ACHN (cell line): Measurements from ENCODE around the gene ARID1B.

Experiments
- DNase-seq: peaks from one replicate; pipeline ENCODE4 v3.0.0-alpha.2; 2015
- in situ Hi-C: cut with HindIII; loops from 2 replicates; pipeline ENCODE4 v1.10.0; 2017; ENCODE audit warnings: low sequenced_read_pairs, low pct_ligation_motif_present, low pct_unique_long_range_greater_than_20kb

ARID1B gene

DNA sequence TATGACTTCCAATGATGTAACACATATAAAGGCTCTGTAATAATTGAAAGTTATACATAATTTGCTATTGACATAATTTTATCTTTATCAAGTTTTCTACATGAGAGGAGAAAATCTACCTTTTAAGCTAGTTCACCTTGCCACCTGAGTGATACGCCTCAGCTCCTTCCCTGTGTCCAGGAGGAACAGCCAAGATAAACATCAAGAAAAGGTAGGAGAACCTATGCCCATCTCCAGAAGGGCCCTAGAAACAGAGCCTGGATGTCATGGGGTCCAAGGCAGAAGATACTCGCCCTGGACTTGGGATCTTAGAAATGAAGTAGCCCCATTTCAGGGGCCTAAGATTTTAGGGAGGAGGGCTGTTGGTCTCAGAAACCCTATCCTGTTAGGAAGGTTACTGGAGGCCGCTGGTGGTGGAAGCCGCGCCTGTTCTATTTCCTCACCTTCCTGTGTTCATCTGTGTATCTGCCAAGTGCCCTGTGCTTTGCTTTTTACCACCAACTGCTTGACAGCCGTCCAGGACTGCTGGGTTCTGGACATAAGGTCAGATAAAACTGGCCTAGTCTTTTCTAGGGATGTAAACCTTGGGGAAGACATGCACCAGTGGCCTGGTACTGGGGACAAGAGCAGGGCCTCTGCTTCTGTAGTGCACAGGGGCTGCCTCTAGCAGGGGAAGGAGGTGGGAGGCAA, 178.5 kb downstream of the ARID1B start:
- DNase-seq, result no peak
- in situ Hi-C loops, result no loop called here

DNA sequence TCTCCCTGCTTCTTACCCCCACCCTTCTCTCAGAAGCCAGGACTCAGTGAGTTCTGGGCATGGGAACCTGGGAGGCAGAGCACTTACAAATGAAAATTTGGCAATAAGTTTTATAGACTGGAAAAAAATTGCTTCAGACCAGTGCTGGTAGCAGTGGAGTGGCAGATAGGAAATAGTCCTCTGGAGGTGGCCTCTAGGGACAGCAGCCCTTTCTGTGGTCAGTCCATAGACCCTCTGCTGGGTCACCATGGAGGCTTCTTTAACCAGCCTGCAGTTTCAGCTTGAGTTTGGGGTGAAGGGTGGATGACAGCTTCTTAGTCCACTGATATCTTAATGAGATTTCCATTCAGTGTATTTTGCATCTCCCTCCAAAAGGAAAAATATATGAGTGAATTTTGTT, 179.1 kb downstream of the ARID1B start:
- in situ Hi-C loops, result no loop called here
- DNase-seq, result no peak

- no peak for DNase-seq
These were observed 180.9 kb downstream of the ARID1B start for GRCh38 chr6:156957931-156958547.

GRCh38 chr6:156960525-156960924, 183.3 kb downstream of the ARID1B start:
- in situ Hi-C loops, result no loop called here
- DNase-seq, result no peak

More at GRCh38 chr6:156957931-156958547, 180.9 kb downstream of the ARID1B start:
- in situ Hi-C loops, result no loop called here

DNA sequence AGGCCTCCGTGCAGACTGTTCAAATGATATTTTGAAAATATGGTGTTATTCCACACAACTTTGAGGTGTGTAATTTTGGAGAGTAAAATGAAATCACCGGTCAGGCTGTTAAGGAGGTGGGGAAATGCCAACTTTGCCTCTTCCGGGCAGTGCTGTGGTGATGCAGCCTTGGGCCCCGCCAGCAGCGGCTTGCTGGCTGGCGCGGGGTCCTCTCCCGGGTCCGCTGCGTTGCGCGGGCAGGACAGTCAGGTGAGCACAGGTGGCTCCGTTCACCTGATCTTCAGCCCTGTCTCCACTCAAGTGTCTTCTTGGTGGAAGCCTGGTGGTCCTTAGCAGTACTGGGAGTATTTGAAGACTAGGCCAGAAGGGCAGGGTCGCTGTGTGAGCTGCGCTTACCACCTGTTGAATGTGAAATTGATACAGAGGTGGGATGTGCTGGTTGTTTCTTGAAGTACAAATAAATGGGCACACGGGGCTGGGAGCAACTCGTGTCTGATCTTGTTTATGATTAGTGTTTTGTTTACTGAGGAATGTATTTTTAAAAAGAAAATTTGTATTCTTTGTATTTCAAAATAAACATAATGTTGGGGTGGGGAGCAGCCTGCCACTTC, 184.2 kb downstream of the ARID1B start:
- no peak for DNase-seq
- in situ Hi-C loops, result no loop called here

DNA sequence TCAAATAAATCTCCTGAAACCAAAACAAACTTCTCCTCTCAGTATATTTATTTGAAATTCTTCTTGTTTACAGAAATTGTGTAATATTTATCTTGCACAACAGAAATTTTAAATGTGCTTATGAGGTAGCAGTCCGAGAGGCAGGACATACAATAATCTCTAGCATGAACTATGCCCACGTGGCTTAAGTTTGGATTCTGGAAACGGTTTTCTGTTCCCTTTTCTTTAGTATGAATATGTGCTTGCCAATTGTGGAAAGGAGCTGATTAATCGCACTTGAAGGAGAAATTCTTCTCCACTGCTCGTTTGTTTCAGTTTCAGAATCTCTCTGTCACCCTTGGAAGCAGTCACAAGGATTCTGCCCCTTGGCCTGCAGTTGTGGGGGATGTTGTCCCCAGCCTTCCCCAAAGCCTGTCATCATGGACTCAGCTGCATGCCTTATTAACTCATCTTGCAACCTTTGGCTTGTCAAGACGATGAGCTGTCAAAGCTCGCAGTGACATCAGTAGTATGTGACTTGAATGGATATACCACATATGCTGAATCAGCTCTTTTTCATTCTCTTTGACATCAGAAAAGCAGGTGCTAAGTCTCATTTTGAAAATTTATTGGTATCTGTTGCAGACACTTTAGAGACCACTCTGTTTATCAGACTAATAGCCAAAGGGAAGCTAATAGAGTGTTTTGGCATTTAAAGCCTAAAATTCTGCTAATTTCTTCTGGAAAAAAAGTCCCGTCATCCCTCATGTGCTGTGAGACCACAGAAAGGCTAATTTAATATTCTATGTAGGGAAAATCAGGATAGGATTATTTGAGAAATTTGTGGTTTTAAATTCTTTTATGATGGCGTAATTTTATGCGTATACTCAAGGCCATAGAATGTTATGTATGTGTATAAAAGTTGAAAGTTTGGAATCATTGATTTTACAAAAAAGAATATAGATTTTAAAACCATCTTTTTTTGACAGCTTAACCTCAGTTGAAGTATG, 186.8 kb downstream of the ARID1B start:
- DNase-seq, result peak; percentile 50
- in situ Hi-C loops, result no loop called here

DNA sequence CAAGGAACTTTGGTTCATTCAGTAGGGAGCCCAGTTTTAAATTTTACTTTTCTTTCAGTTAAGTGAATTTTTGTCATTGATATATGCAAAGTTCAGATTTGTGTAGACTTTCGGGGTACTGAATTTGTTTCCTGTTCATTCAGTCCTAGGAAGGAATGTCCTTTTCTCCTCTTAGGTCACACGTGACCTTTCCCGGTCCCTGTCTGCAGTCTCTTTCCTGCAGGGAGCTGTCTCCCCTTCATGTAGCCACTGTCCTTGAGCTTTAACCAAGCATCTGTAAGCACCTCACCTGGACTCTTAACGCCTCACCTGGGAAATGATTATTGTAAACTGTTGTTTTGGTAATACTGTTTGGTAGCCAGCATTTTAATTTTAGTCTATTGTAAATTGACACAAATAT, 190.7 kb downstream of the ARID1B start:
- in situ Hi-C loops, result no loop called here
- no peak for DNase-seq

DNA sequence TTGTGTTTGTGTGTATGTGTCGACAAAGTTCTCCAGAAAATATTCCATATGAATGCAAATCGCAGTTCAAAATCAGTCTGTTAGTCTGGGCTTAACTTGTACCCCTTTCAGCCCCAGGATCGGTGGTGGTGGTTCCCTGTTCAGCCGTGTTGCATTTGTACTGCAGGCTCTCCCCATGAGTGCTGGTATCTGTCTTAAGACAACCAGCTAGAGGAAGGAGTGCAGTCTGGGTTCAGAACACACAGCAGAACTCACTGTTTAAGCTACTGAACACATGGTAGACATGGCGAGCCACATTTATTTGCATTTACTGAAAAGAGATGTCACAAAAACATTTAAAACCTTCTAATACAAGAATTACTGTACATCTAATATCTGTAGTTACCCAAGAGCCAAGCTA, 192.1 kb downstream of the ARID1B start:
- in situ Hi-C loops, result no loop called here
- no peak for DNase-seq

GRCh38 chr6:156970595-156971112, 193.5 kb downstream of the ARID1B start:
- DNase-seq, result no peak
- in situ Hi-C loops, result no loop called here

GRCh38 chr6:156971153-156971885, 194.1 kb downstream of the ARID1B start:
- no peak for DNase-seq
- in situ Hi-C loops, result no loop called here

- in situ Hi-C loops, result no loop called here
- DNase-seq, result no peak
These were observed 195.0 kb downstream of the ARID1B start for GRCh38 chr6:156972145-156972544.

DNA sequence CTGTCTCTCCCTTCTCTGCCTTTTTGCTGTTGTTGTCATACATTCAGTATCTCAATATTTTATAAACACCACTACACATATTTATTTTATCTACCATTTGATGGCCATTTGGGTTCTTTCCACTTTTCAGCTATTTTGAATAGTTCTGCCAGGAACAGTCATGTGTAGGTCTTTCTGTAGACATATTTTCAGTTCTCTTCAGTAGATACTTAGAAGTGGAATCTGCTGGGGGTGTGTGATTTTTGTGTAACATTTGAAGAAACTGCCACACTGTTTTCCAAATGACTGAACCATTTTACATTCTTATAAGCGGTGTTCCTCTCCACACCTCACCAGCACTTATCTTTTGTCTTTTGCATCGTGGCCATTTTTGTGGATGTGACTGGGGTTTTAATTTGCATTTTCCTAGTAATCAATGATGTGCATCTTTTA, 197.7 kb downstream of the ARID1B start:
- in situ Hi-C loops, result no loop called here
- no peak for DNase-seq

- in situ Hi-C loops, result no loop called here
- DNase-seq, result no peak
These were observed 198.2 kb downstream of the ARID1B start for GRCh38 chr6:156975414-156975813.

DNA sequence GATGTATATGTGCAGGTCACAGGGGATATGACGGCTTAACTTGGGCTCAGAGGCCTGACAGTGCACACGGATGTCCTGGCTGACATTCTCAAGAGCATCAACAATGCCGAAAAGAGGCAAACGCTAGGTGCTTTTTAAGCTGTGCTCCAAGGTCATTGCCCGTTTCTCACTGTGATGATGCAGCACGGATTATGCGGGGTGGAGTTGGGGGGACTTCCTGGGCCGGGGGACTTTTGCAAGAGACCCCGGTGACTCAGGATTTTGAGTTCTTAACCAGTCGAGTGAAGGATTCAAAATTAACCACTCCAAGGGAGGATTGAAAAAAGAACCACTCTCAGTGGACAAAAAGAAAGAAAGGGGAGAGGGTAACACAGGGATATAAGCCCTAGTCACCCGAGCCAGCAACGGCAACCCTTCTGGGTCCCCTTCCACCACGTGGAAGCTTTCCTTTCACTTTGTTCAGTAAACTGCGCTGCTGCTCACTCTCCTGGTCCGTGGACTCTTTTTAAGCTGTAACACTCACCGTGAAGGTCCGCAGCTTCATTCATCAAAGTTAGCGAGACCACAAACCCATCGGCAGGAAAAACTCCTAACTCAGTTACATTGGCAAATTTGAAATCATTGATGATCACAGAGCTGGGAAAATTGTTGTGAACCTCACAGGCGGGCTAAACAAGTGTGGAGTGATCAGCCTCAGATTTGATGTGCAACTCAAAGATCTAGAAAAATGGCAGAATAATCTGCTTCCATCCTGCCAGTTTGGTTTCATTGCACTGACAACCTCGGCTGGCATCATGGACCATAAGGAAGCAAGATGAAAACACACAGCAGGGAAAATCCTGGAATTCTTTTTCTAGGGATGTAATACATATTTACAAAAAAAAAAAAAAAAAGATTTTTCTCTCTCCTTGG, 199.3 kb downstream of the ARID1B start:
- peak; percentile 63 for DNase-seq
- in situ Hi-C loops, result no loop called here

DNA sequence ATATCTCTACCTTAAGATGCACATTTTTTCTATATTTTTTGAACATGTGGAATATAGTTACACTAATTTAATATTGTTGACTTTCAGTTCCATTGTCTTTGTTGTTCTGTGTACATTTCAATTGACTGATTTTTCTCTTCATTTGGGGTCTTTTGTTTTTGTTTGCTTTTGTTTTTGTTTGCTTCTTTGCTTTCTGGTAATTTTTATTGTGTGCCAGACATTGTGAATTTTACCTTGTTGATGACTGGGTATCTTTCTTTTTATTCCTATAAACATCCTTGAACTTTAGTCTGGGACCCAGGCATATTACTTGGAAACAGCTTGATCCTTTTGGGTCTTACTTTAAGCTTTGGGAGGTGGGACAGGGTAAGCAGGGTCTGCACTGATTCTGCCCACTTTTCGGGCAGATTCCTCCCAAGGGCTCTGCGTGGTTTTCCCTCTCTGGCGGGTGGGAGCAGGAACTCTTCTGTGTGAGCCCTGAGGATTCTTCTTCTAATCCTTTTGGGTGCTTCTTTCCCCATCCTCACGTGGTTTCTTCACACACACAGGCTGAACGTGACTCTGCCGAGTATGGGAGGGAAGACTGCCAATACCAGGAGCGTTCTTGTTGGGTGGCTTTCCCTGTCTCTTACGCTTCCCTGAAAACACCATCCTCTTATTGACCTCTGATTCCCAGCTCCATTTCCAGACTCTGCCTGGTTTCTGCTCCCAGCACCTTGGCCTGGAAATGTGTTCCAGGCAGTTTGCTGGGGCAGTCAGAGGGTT, 200.5 kb downstream of the ARID1B start:
- DNase-seq, result peak; percentile 55
- in situ Hi-C loops, result no loop called here

DNA sequence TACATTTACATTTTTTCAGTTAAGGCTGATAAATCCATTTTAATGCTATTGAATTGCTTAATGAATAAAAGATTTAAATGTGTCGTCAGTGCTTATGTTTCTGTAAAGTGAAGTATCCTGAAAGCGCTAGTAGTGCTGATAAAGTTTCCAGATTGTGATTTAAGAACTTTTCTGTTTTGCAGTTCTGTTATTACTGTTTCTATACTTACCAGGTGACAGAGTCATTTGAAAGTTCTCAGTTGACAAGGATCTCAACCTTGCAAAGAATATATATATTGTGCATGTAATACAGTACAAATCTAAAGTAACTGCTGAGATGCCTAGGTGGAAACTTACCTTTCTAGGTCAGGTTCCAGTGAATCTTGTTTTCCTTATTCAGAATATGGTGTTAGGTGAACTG, 201.8 kb downstream of the ARID1B start:
- no peak for DNase-seq
- in situ Hi-C loops, result no loop called here
